ENCODE results near the gene EFCAB12. TPM values are rescaled to one million over a fixed set of nuclear protein-coding genes. Genes with fewer than 3 reads are reported as not detected.

Gene EFCAB12
- total RNA-seq, 1 donor from 2014 or later: not detected

DNA sequence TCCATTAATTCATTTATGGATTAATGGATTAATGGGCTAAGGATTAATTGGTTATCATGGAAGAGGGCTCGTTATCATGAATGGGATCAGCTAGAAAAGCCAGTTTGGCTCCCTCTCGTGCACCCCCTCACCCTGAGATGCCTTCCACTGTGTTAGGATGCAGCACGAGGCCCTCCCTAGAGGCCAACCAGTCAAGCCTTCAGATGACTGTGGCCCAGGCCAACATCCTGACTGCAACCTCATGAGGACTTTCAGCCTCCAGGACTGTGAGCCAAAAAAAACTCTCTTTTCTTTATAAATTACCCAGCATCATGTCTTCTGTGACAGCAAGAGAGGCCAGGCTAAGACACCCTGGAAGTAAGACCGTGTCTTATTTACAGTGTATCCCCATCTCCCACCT lies 9.0 kb downstream of the EFCAB12 start:
- no peak overlapping the region for H3K4me3 ChIP-seq
- intact Hi-C loops (cut with DNase I): no loop called here
- no peaks in the 10 kb centered on the region for H3K27me3 ChIP-seq
- no peak for TF ChIP-seq POLR2A (IDR thresholded peaks at IDR 0.05)
- TF ChIP-seq, protein P1, sequence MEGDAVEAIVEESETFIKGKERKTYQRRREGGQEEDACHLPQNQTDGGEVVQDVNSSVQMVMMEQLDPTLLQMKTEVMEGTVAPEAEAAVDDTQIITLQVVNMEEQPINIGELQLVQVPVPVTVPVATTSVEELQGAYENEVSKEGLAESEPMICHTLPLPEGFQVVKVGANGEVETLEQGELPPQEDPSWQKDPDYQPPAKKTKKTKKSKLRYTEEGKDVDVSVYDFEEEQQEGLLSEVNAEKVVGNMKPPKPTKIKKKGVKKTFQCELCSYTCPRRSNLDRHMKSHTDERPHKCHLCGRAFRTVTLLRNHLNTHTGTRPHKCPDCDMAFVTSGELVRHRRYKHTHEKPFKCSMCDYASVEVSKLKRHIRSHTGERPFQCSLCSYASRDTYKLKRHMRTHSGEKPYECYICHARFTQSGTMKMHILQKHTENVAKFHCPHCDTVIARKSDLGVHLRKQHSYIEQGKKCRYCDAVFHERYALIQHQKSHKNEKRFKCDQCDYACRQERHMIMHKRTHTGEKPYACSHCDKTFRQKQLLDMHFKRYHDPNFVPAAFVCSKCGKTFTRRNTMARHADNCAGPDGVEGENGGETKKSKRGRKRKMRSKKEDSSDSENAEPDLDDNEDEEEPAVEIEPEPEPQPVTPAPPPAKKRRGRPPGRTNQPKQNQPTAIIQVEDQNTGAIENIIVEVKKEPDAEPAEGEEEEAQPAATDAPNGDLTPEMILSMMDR (IDR thresholded peaks at IDR 0.05): no peak
- TF ChIP-seq POLR2AphosphoS5 (IDR thresholded peaks at IDR 0.05; ENCODE audit: insufficient read depth in 1 of 2, low read depth in 1 of 2): no peak
- no peak for DNase-seq (ENCODE audit: extremely low spot score in 2 of 2)
- no peaks in the 10 kb centered on the region for H3K36me3 ChIP-seq
- H3K27ac ChIP-seq: no peak overlapping the region
- no peaks in the 10 kb centered on the region for H3K9me3 ChIP-seq
- no peaks in the 10 kb centered on the region for H3K4me1 ChIP-seq

DNA sequence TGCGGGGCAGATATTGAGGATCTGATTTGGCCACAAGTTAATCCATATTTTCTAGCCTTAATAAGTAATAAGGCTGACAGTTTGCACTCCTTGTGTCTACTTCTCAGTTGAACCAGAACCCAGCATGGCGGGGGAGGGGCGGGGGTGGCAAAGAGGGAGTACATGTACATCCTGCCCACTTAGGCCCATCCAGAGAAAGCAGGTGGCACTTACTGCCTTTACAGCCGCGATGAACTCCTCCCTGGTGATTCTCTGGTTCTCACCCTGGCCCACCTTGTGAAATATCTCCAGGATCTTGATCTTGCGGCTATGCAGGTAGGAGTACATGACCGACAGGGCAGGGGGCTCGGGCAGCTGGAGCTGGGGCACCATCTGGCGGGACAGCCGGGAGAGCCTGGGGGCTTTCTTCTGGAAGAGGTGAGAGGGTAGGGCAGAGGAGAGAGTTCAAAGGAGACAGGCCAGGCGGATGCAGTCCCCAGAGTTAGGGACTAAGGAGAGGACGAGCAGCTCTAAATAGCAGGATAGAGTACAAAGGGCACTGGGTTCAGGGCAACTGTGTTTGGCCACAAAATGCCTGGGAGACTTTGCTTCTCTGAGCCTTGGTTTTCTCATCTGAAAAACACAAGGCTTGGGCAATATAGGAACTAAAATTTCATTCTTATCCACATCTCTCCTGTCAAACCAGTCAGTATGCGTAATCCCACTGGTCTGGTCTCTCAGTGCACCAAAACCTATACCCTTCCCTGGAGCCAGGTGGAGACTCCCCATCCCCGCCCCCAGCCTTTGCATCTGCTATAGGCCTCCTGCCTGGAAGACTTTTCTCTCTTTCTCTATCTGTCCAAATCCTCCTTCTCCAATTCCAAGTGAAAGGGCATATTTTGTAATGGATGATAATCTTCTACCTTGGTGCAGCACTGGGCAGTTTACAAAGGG lies 10.1 kb downstream of the EFCAB12 start:
- Histone ChIP-seq H3K27ac (no peak overlapping the region), H3K27me3 (no peaks in the 10 kb centered on the region), H3K4me1 (no peaks in the 10 kb centered on the region), H3K4me3 (no peak overlapping the region), H3K9me3 (no peaks in the 10 kb centered on the region), H3K36me3 (no peaks in the 10 kb centered on the region)
- intact Hi-C loops (cut with DNase I): no loop called here
- TF ChIP-seq, protein P1 (IDR thresholded peaks at IDR 0.05): no peak
- TF ChIP-seq POLR2AphosphoS5 (IDR thresholded peaks at IDR 0.05; ENCODE audit: insufficient read depth in 1 of 2, low read depth in 1 of 2) (no peak), POLR2A (IDR thresholded peaks at IDR 0.05) (no peak)
- DNase-seq (ENCODE audit: extremely low spot score in 2 of 2): no peak

DNA sequence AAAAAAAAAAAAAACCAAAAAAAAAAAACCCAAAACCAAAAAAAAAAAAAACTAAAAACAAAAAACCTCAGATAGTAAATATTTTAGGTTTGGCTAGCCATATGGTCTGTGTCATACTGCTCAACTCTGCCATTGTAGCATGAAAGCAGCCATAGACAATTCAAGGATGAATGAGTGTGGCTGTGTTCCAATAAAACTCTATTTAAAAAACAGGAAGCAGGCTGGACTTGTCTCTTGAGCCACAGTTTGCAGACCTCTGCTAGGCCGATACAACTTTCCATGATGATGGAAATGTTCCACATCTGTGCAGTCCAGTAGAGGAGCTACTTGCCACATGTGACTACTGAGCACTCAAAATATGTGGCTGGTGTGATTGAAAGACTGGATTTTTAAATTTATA lies 11.1 kb downstream of the EFCAB12 start:
- Histone ChIP-seq H3K36me3 (no peaks in the 10 kb centered on the region), H3K27ac (no peak overlapping the region), H3K9me3 (no peaks in the 10 kb centered on the region), H3K27me3 (no peaks in the 10 kb centered on the region), H3K4me1 (no peaks in the 10 kb centered on the region), H3K4me3 (no peak overlapping the region)
- TF ChIP-seq POLR2A (IDR thresholded peaks at IDR 0.05) (no peak), POLR2AphosphoS5 (IDR thresholded peaks at IDR 0.05; ENCODE audit: insufficient read depth in 1 of 2, low read depth in 1 of 2) (no peak)
- TF ChIP-seq, protein P1 (IDR thresholded peaks at IDR 0.05): no peak
- DNase-seq (ENCODE audit: extremely low spot score in 2 of 2): no peak
- intact Hi-C loops (cut with DNase I): no loop called here

DNA sequence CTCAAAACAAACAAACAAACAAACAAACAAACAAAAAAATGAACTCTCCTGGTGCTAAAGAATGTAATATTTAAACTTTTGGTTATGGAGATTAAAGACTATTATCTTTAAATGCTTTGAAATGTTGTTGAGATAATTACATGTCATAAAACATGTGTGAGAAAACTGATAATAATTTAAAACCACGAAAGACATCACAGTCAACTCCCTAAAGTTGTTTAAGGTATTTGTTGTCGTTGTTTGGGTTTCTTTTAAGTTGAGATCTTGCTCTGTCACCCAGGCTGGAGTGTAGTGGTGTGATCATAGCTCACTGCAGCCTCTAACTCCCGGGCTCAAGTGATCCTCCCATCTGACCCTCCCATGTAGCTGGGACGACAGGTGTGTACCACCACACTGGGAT lies 12.0 kb downstream of the EFCAB12 start:
- intact Hi-C loops (cut with DNase I): no loop called here
- Histone ChIP-seq H3K4me1 (no peaks in the 10 kb centered on the region), H3K9me3 (no peaks in the 10 kb centered on the region), H3K27ac (no peak overlapping the region), H3K4me3 (no peak overlapping the region), H3K36me3 (no peaks in the 10 kb centered on the region), H3K27me3 (no peaks in the 10 kb centered on the region)
- TF ChIP-seq, protein P1 (IDR thresholded peaks at IDR 0.05): no peak
- no peak for TF ChIP-seq POLR2AphosphoS5 (IDR thresholded peaks at IDR 0.05; ENCODE audit: insufficient read depth in 1 of 2, low read depth in 1 of 2)
- no peak for TF ChIP-seq POLR2A (IDR thresholded peaks at IDR 0.05)
- DNase-seq (ENCODE audit: extremely low spot score in 2 of 2): no peak

DNA sequence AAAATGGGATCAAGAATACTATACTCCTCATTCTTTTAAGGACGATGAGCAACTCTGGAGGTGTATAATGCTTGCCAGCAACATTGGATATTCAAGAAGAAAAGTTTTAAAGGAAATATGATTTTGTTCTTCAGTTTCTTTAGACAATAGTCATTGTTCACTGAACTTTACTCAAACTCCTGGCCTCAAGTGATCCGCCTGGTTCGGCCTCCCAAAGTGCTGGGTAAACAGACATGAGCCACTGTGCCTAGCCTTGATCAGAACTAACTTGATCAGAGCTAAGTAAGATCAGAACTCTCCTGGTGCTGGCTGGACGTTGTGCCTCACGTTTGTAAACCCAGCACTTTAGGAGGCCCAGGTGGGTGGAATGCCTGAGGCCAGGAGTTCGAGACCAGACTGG lies 12.6 kb downstream of the EFCAB12 start:
- H3K27ac ChIP-seq: no peak overlapping the region
- DNase-seq (ENCODE audit: extremely low spot score in 2 of 2): no peak
- H3K27me3 ChIP-seq: no peaks in the 10 kb centered on the region
- intact Hi-C loops (cut with DNase I): no loop called here
- no peak overlapping the region for H3K4me3 ChIP-seq
- H3K36me3 ChIP-seq: no peaks in the 10 kb centered on the region
- no peaks in the 10 kb centered on the region for H3K4me1 ChIP-seq
- TF ChIP-seq, protein P1 (IDR thresholded peaks at IDR 0.05): no peak
- H3K9me3 ChIP-seq: no peaks in the 10 kb centered on the region
